Right lobe of liver (tissue), 4 donors: ENCODE results near the gene TBK1.

Source experiments
- CTCF ChIP-seq, 4 donors: fragments of 200-600 bp in 3 of 4; fragments of 450-650 bp in 1 of 4; IDR thresholded peaks; one replicate each; pipeline versions ENCODE4 v1.5.1 to v1.8.0; 2016 to 2022; ENCODE audit warnings: antibody characterized with exemption in 4 of 4, mild to moderate bottlenecking in 2 of 4
- POLR2A ChIP-seq: fragments of 450-650 bp; IDR thresholded peaks from one replicate; pipeline ENCODE4 v1.6.1; 2017; ENCODE audit warnings: antibody characterized with exemption, mild to moderate bottlenecking
- donor health status: DM: no; HTN: no; CAD: no.
- donor health status: DM: no; HTN: no; CAD: no.
- donor health status: DM: no; HTN: yes; CAD: no.

GRCh38 chr12:64461634-64462414 lies 9.9 kb downstream of the TBK1 start:
- TF ChIP-seq CTCF (IDR thresholded peaks at IDR 0.05), result no peak
- TF ChIP-seq POLR2A, result no peak
